ENCODE measurements around the gene CST9. TPM values are rescaled to one million over a fixed set of nuclear protein-coding genes. Genes with fewer than 3 reads are reported as not detected.

CST9 gene
- total RNA-seq, 4 donors from 2014 or later = not detected

DNA sequence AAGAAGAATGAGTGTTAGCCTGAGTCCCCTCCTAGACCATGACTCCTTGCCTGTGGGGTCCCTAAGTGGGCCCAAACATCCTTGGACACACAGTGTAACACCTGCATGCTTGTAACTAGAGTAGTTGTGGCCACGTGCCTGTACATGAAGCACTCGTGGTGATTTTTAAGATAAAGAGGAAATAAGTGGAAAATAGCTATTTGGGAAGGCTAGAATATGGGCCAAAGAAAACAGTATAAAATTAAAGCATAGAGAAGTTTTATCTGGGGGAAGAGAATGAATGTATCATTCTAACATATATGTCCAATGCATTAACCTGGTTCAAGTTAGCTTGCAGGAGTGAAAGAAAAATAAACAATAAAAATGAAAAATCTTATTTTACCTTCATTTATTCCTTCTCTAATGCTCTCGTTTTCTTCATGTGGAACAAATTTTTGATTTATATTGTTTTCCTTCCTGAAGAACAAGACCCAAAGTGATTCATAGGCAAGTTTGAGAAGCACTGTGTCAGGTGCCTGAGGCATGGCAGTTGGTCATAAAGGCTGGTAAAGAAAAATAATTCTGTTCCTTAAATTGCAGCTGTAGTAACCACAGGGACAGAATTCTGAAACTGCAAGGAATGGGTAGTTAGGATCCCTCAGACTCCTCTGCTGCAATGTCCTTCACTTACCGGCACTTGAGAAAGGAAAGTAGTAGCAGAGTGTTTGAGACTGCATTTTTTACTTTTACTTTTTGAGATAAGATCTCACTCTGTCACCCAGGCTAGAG, 40.6 kb upstream of the CST9 start:
- DNase-seq (ENCODE audit: extremely low spot score) = no peak

DNA sequence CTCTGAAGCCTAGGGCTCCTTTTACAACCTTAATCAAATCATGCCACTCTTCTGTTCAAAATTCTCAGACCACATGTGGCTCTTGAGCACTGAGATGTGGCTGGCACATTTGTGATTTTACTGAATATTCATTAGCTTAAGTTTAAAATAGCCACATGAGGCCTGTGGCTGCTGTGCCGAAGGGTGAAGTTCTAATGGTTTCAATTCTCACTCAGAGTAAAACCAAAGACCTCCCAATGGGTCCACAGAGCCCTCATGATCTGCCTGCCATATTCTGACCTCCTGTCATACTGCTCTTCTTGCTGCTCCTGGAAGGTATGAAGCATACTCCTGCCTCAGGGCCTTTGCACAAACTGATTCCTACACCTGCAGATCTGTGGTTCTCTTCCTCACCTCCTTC, 39.9 kb upstream of the CST9 start:
- H3K27me3 ChIP-seq = no peaks in the 10 kb centered on the region
- no peak overlapping the region for H3K4me3 ChIP-seq
- WGBS = 67% methylated on average over 1 of the region's 1 CpG
- TF ChIP-seq EP300 (IDR thresholded peaks at IDR 0.05) (no peak), POLR2AphosphoS5 (IDR thresholded peaks at IDR 0.05) (no peak), POLR2A (IDR thresholded peaks at IDR 0.05; ENCODE audit: low read depth) (no peak)
- TF ChIP-seq, protein P1, sequence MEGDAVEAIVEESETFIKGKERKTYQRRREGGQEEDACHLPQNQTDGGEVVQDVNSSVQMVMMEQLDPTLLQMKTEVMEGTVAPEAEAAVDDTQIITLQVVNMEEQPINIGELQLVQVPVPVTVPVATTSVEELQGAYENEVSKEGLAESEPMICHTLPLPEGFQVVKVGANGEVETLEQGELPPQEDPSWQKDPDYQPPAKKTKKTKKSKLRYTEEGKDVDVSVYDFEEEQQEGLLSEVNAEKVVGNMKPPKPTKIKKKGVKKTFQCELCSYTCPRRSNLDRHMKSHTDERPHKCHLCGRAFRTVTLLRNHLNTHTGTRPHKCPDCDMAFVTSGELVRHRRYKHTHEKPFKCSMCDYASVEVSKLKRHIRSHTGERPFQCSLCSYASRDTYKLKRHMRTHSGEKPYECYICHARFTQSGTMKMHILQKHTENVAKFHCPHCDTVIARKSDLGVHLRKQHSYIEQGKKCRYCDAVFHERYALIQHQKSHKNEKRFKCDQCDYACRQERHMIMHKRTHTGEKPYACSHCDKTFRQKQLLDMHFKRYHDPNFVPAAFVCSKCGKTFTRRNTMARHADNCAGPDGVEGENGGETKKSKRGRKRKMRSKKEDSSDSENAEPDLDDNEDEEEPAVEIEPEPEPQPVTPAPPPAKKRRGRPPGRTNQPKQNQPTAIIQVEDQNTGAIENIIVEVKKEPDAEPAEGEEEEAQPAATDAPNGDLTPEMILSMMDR (IDR thresholded peaks at IDR 0.05) = no peak
- intact Hi-C loops (cut with DNase I) = no loop called here
- no peaks in the 10 kb centered on the region for H3K9me3 ChIP-seq
- H3K36me3 ChIP-seq = no peaks in the 10 kb centered on the region
- no peak overlapping the region for H3K27ac ChIP-seq (replicated peaks in 1 of 4)
- DNase-seq (ENCODE audit: extremely low spot score) = no peak
- peaks cover 8 to 25% (median 16%) of the 10 kb centered on the region in 4 donors for H3K4me1 ChIP-seq

More for the DNA sequence above, 40.6 kb upstream of the CST9 start:
- Histone ChIP-seq H3K27ac (replicated peaks in 1 of 4) (no peak overlapping the region), H3K4me1 (peaks cover 5 to 22% (median 16%) of the 10 kb centered on the region in 4 donors), H3K9me3 (no peaks in the 10 kb centered on the region), H3K36me3 (no peaks in the 10 kb centered on the region), H3K27me3 (no peaks in the 10 kb centered on the region), H3K4me3 (no peak overlapping the region)
- WGBS = 57% methylated on average over 4 of the region's 4 CpGs
- TF ChIP-seq EP300 (IDR thresholded peaks at IDR 0.05) = no peak
- no peak for TF ChIP-seq POLR2A (IDR thresholded peaks at IDR 0.05; ENCODE audit: low read depth)
- TF ChIP-seq, protein P1 (IDR thresholded peaks at IDR 0.05) = no peak
- no peak for TF ChIP-seq POLR2AphosphoS5 (IDR thresholded peaks at IDR 0.05)
- intact Hi-C loops (cut with DNase I) = no loop called here

DNA sequence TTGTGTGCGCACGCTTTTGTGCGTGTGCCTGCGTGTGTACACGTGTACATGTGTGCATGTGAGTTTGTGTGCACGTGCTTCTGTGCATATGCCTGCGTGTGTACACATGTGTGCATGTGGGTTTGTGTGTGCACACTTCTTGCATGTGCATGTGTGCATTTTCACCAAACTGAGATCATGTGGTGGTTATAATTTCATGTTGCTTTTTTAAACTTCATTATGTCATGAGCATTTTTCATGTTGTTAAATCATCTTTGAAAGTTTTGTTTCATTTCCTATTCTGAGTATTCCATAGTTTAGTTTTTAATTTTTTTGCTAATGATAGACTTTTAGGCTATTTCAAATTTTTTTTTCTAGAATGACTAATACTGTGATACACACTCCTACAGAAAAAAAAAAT, 38.4 kb upstream of the CST9 start:
- Histone ChIP-seq H3K4me1 (peaks cover 8 to 25% (median 16%) of the 10 kb centered on the region in 4 donors), H3K27me3 (no peaks in the 10 kb centered on the region), H3K9me3 (no peaks in the 10 kb centered on the region), H3K27ac (replicated peaks in 1 of 4) (no peak overlapping the region), H3K36me3 (no peaks in the 10 kb centered on the region), H3K4me3 (no peak overlapping the region)
- intact Hi-C loops (cut with DNase I) = no loop called here
- DNase-seq (ENCODE audit: extremely low spot score) = no peak
- TF ChIP-seq EP300 (IDR thresholded peaks at IDR 0.05) = no peak
- TF ChIP-seq POLR2AphosphoS5 (IDR thresholded peaks at IDR 0.05) = no peak
- TF ChIP-seq, protein P1 (IDR thresholded peaks at IDR 0.05) = no peak
- TF ChIP-seq POLR2A (IDR thresholded peaks at IDR 0.05; ENCODE audit: low read depth) = no peak
- 96% methylated on average over 7 of the region's 7 CpGs for WGBS

DNA sequence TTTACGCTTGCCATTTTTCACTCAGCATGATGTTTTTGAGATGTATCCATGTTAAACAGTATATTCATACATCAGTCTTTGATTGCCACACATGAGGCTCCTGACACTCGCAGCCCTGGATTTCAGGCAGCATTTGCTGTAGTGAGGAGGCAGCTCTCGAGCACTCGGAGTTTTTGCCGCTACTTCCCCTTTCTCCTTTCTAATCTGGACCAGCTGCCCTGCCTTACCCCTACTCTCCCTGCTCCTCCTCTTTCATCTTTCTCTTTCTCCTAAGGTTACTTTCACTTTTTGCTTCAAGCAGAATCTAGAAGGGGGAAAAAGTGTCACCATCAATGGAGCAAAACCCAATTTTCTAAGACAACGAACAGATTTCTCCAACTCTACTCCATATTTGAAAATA, 37.9 kb upstream of the CST9 start:
- DNase-seq (ENCODE audit: extremely low spot score) = no peak
- H3K4me1 ChIP-seq = peaks cover 8 to 27% (median 16%) of the 10 kb centered on the region in 4 donors
- no peaks in the 10 kb centered on the region for H3K36me3 ChIP-seq
- WGBS = 68% methylated on average over 6 of the region's 6 CpGs
- no peaks in the 10 kb centered on the region for H3K9me3 ChIP-seq
- H3K4me3 ChIP-seq = no peak overlapping the region
- TF ChIP-seq, protein P1 (IDR thresholded peaks at IDR 0.05) = no peak
- no peak for TF ChIP-seq POLR2AphosphoS5 (IDR thresholded peaks at IDR 0.05)
- TF ChIP-seq EP300 (IDR thresholded peaks at IDR 0.05) = no peak
- no peak for TF ChIP-seq POLR2A (IDR thresholded peaks at IDR 0.05; ENCODE audit: low read depth)
- intact Hi-C loops (cut with DNase I) = no loop called here
- H3K27me3 ChIP-seq = no peaks in the 10 kb centered on the region
- no peak overlapping the region for H3K27ac ChIP-seq (replicated peaks in 1 of 4)

Data from esophagus muscularis mucosa (tissue), 4 donors.